Measurements from ENCODE around the gene ATP8A1. TPM values are rescaled to one million over a fixed set of nuclear protein-coding genes. Genes with fewer than 3 reads are reported as not detected.

Gene ATP8A1
- polyA plus RNA-seq, 1 donor from 2014 or later = 45.8 TPM

- no peaks in the 10 kb centered on the region for H3K36me3 ChIP-seq (ENCODE audit: insufficient read depth, low read length)
- no peak overlapping the region for H2AFZ ChIP-seq (ENCODE audit: low read depth, low read length)
- no peaks in the 10 kb centered on the region for H3K9me2 ChIP-seq (ENCODE audit: insufficient read depth, low read length)
- H3K79me2 ChIP-seq (replicated peaks; ENCODE audit: insufficient read depth, low read length) = no peaks in the 10 kb centered on the region
- H3K9me3 ChIP-seq (ENCODE audit: low read length) = no peaks in the 10 kb centered on the region
- no peaks in the 10 kb centered on the region for H3K27me3 ChIP-seq (ENCODE audit: insufficient read depth, low read depth, low read length)
- TF ChIP-seq EP300 (conservative IDR thresholded peaks at IDR 0.05; ENCODE audit: poor library complexity, severe bottlenecking) (no peak), MXI1 (conservative IDR thresholded peaks at IDR 0.05; ENCODE audit: poor library complexity, severe bottlenecking) (no peak), CTCF (IDR thresholded peaks at IDR 0.05; ENCODE audit: poor library complexity, severe bottlenecking) (no peak), TAF1 (IDR thresholded peaks at IDR 0.05; ENCODE audit: low read depth) (no peak), RAD21 (conservative IDR thresholded peaks at IDR 0.05) (no peak), REST (IDR thresholded peaks at IDR 0.05; ENCODE audit: borderline replicate concordance) (no peak)
- no peak overlapping the region for H3K4me2 ChIP-seq (ENCODE audit: low read length)
- no peak overlapping the region for H3K4me3 ChIP-seq (ENCODE audit: low read length)
- H4K20me1 ChIP-seq (ENCODE audit: insufficient read depth) = no peaks in the 10 kb centered on the region
- no peaks in the 10 kb centered on the region for H3F3A ChIP-seq (ENCODE audit: insufficient read depth, low read length, poor library complexity, severe bottlenecking)
- no peak overlapping the region for H3K27ac ChIP-seq (ENCODE audit: low read length)
- no peak overlapping the region for H3K9ac ChIP-seq (ENCODE audit: low read length)
These were observed 176.6 kb downstream of the ATP8A1 start for GRCh38 chr4:42480281-42480680.

GRCh38 chr4:42478946-42479345 lies 178.0 kb downstream of the ATP8A1 start:
- no peak for TF ChIP-seq EZH2 (IDR thresholded peaks at IDR 0.05; ENCODE audit: borderline replicate concordance, insufficient read depth, low read length, poor library complexity, severe bottlenecking)
- no peak for TF ChIP-seq POLR2AphosphoS5 (IDR thresholded peaks at IDR 0.05)
- no peak for TF ChIP-seq TAF1 (IDR thresholded peaks at IDR 0.05; ENCODE audit: low read depth)
- Histone ChIP-seq H3K4me2 (ENCODE audit: low read length) (no peak overlapping the region), H3K79me2 (replicated peaks; ENCODE audit: insufficient read depth, low read length) (no peaks in the 10 kb centered on the region), H3K9me3 (ENCODE audit: low read length) (no peaks in the 10 kb centered on the region), H3K9me2 (ENCODE audit: insufficient read depth, low read length) (no peaks in the 10 kb centered on the region), H3K27ac (ENCODE audit: low read length) (no peak overlapping the region), H3F3A (ENCODE audit: insufficient read depth, low read length, poor library complexity, severe bottlenecking) (no peaks in the 10 kb centered on the region), H4K20me1 (ENCODE audit: insufficient read depth) (no peaks in the 10 kb centered on the region), H2AFZ (ENCODE audit: low read depth, low read length) (no peak overlapping the region), H3K27me3 (ENCODE audit: insufficient read depth, low read depth, low read length) (no peaks in the 10 kb centered on the region), H3K4me3 (ENCODE audit: low read length) (no peak overlapping the region), H3K36me3 (ENCODE audit: insufficient read depth, low read length) (no peaks in the 10 kb centered on the region), H3K9ac (ENCODE audit: low read length) (no peak overlapping the region)

GRCh38 chr4:42478509-42478908 lies 178.4 kb downstream of the ATP8A1 start:
- TF ChIP-seq REST (IDR thresholded peaks at IDR 0.05; ENCODE audit: borderline replicate concordance) = no peak
- H3K9me2 ChIP-seq (ENCODE audit: insufficient read depth, low read length) = no peaks in the 10 kb centered on the region
- no peaks in the 10 kb centered on the region for H4K20me1 ChIP-seq (ENCODE audit: insufficient read depth)

More at GRCh38 chr4:42478509-42478908, 178.4 kb downstream of the ATP8A1 start:
- no peak overlapping the region for H3K4me3 ChIP-seq (ENCODE audit: low read length)
- no peak overlapping the region for H2AFZ ChIP-seq (ENCODE audit: low read depth, low read length)
- H3K36me3 ChIP-seq (ENCODE audit: insufficient read depth, low read length) = no peaks in the 10 kb centered on the region
- no peaks in the 10 kb centered on the region for H3K27me3 ChIP-seq (ENCODE audit: insufficient read depth, low read depth, low read length)
- no peaks in the 10 kb centered on the region for H3K79me2 ChIP-seq (replicated peaks; ENCODE audit: insufficient read depth, low read length)
- no peak overlapping the region for H3K4me2 ChIP-seq (ENCODE audit: low read length)
- H3F3A ChIP-seq (ENCODE audit: insufficient read depth, low read length, poor library complexity, severe bottlenecking) = no peaks in the 10 kb centered on the region
- H3K9ac ChIP-seq (ENCODE audit: low read length) = no peak overlapping the region
- H3K27ac ChIP-seq (ENCODE audit: low read length) = no peak overlapping the region
- no peaks in the 10 kb centered on the region for H3K9me3 ChIP-seq (ENCODE audit: low read length)
